GM06990 (cell line): ENCODE results near the gene MCM7.
"Not testable (repeated sequence)": the region's sequence is repeated elsewhere in the genome, so short reads cannot be mapped to it uniquely, and the experiment has no call there.

Source experiments
- DNase-seq: peaks from one replicate; pipeline ENCODE4 v3.0.0-alpha.2; 2011; ENCODE audit not compliant: insufficient read length; ENCODE audit errors: extremely low read depth
- H3K27me3 ChIP-seq: replicated peaks from 2 replicates; pipeline ENCODE4 v1.6.0; 2011; ENCODE audit warnings: low read length; ENCODE audit not compliant: control insufficient read depth, insufficient read depth
- H3K36me3 ChIP-seq: 2 replicates; pipeline ENCODE4 v1.5.1; 2011; ENCODE audit warnings: low read length; ENCODE audit not compliant: control insufficient read depth, insufficient read depth
- H3K4me3 ChIP-seq: replicated peaks from 2 replicates; pipeline ENCODE4 v1.5.1; 2011; ENCODE audit warnings: low read depth, mild to moderate bottlenecking, control low read depth, low read length
- TF ChIP-seq, protein P1 (sequence below): IDR thresholded peaks from 2 replicates; pipeline ENCODE4 v1.5.1; 2011; ENCODE audit warnings: low read length, control low read depth, mild to moderate bottlenecking, inconsistent platforms; ENCODE audit not compliant: insufficient read depth, poor library complexity, severe bottlenecking

The MCM7 gene

DNA sequence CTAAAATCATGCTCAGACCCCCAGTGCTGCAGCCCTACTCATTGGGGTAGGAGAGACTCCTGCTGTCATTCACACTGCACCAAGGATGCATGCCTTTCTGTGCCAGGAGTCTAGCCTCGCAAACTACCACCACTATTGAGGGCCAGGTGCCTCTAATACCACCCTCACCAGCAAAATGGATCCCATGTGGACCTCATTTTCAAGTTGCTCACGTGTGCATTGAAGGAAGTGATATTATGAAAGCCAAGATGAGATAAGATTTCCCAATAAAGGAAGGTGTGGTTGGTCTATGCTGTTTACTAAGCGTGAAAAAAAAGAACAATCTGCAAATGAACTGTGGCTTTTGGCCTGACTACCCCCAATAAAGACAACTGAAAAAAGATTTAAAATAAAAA, 40.4 kb upstream of the MCM7 start:
- Histone ChIP-seq H3K4me3 (no peak overlapping the region), H3K36me3 (no peaks in the 10 kb centered on the region), H3K27me3 (no peaks in the 10 kb centered on the region)
- TF ChIP-seq, protein P1, sequence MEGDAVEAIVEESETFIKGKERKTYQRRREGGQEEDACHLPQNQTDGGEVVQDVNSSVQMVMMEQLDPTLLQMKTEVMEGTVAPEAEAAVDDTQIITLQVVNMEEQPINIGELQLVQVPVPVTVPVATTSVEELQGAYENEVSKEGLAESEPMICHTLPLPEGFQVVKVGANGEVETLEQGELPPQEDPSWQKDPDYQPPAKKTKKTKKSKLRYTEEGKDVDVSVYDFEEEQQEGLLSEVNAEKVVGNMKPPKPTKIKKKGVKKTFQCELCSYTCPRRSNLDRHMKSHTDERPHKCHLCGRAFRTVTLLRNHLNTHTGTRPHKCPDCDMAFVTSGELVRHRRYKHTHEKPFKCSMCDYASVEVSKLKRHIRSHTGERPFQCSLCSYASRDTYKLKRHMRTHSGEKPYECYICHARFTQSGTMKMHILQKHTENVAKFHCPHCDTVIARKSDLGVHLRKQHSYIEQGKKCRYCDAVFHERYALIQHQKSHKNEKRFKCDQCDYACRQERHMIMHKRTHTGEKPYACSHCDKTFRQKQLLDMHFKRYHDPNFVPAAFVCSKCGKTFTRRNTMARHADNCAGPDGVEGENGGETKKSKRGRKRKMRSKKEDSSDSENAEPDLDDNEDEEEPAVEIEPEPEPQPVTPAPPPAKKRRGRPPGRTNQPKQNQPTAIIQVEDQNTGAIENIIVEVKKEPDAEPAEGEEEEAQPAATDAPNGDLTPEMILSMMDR: no peak
- no peak for DNase-seq

DNA sequence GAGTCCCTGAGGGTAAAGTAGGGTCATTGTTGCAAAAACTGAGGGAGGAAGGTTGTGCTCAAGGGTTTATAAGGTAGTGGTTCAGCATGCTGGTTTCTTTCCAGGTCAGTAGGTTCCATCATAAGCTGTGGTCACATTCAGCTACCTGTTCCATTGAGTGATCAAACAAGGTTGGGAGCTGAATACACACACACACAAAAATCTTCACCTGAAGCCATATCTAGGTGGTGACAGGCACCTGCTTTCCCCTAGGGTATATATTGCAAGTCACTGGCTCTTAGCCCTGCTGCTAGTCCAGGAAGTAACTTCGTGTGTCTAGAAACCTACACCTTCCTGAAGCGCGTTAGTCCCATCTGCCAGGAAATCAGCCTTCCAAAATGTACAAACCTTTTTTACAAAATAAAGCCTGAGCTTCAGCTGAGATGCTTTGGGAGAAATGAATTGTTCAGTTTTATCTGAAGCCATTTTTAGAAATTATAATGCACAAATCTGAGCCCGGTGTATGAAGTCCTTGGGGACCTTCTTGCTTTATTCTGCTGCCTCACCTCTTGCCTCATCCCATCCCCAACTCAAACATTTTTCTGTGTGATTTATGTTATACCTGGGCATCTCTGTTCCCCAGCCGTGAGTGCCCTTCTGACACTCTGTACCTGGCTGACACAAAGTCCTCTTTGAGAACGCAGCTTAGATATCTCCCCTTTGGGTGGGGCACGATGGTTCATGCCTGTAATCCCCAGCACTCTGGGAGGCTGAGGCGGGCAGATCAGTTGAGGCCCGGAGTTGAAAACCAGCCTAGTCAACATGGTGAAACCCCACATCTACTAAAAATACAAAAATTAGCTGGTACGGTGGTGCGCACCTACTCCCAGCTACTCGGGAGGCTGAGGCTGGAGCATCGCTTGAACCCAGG, 36.9 kb upstream of the MCM7 start:
- no peaks in the 10 kb centered on the region for H3K36me3 ChIP-seq
- no peak overlapping the region for H3K4me3 ChIP-seq
- TF ChIP-seq, protein P1: no peak
- no peaks in the 10 kb centered on the region for H3K27me3 ChIP-seq
- no peak for DNase-seq

DNA sequence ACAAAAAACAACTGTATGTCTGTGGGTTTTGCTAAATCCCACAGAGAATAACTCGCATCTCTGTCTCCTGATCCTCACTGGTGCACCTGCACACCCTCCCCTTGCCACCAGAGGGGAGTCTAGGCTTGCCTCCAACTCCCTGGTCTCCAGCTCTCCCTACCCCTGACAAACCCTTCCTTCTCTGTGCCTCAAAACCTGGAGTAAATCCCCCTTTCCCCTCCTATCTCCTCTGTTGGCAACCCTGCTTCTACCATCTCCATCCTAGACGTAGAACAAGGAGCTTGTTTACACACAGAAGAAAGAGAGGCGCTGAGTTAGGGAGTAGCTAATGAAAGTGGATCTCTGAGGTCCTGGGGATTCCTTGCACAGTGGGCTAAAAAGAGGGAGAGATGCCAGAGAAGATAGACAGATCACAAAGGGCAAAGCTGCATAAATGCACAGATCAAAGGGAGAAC, 31.5 kb upstream of the MCM7 start:
- TF ChIP-seq, protein P1: peak; percentile 94
- Histone ChIP-seq H3K36me3 (no peaks in the 10 kb centered on the region), H3K27me3 (no peaks in the 10 kb centered on the region), H3K4me3 (no peak overlapping the region)
- DNase-seq: no peak

DNA sequence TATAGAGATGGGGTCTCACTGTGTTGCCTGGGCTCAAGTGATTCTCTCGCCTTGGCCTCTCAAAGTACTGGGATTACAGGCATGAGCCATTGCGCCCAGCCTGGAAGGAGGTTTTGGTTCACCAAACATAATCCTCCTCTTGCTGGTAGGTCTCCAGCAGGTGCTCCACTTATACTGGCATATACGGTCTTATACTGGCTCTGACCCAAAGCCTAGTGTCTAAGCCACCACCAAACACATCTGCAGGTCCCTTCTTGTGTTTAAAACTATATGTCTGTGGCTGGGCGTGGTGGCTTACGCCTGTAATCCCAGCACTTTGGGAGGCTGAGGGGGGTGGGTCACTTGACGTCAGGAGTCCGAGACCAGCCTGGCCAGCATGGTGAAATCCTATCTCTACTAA, 30.9 kb upstream of the MCM7 start:
- Histone ChIP-seq H3K4me3 (no peak overlapping the region), H3K36me3 (no peaks in the 10 kb centered on the region), H3K27me3 (no peaks in the 10 kb centered on the region)
- TF ChIP-seq, protein P1: no peak
- DNase-seq: no peak

DNA sequence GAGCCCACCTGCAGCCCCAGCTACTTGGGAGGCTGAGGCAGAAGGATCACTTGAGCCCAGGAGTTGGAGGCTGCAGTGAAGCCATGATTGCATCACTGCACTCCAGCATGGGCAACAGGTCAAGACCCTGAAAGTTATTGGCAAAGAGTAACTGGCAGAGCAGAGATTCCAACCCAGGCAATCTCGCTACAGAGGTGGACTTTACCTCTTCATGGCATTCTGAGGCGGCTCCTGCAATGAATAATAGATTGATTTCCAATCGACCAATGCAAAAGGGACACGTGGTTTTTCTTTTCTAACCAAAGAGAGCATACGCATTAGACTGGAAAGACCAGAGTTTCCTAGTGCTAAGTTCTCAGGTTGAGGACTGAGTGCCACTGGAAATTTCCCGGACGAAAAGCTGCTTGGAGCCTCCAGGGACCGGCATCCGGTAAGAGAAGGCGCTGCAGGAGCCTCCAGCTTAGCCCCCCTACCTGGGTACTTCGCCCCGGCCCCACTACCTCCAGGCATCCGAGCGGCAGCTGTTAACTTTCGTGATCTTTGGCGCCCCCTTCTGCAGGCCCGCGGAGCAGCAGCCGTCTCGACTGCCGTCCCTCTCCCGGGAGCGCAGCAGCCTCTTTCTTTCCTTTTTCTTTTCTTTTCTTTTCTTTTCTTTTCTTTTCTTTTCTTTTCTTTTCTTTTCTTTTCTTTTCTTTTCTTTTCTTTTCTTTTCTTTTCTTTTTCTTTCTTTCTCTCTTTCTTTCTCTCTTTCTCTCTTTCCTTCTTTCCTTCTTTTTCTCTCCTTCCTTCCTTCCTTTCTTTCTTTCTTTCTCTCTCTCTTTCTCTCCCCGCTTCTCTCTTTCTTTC, 29.6 kb upstream of the MCM7 start:
- Histone ChIP-seq H3K27me3 (no peaks in the 10 kb centered on the region), H3K36me3 (no peaks in the 10 kb centered on the region), H3K4me3 (no peak overlapping the region)
- TF ChIP-seq, protein P1: peak; percentile 81
- peak; percentile 63 for DNase-seq

DNA sequence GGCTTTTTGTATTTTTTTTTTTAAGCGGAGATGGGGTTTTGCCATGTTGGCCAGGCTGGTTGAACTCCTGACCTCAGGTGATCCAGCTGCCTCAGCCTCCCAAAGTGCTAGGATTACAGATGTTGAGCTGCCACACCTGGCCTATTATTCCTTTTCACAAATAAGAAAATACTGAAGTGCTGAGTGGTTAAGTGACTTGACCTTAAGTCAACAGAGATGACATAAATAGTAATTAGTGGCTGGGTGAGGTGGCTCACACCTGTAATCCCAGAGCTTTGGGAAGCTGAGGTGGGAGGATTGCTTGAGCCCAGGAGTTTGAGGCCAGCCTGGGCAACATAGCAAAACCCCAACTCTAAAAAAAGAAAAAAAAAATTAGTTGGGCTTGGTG, 29.0 kb upstream of the MCM7 start:
- not testable (repeated sequence) for H3K4me3 ChIP-seq, H3K36me3 ChIP-seq, DNase-seq, H3K27me3 ChIP-seq
